ENCODE results near the gene ABCB11.

The ABCB11 gene

DNA sequence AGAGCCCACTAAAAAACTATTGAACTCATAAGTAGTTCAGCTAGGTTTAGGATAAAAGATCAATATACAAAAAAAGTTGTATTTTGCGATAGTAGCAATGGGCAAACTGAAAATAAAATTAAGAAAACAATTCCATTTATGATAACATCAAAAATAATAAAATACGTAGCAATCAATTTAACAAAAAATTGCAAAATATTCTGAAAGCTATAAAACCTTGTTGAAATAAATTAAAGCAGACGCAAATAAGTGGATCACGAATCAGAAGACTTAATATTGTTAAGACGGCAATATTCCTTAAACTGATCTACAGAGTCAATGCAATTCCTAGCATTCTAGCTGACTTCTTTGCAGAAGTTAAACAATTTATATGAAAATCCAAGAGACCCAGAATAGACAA lies 24.5 kb downstream of the ABCB11 start:
- TF ChIP-seq, protein P1, sequence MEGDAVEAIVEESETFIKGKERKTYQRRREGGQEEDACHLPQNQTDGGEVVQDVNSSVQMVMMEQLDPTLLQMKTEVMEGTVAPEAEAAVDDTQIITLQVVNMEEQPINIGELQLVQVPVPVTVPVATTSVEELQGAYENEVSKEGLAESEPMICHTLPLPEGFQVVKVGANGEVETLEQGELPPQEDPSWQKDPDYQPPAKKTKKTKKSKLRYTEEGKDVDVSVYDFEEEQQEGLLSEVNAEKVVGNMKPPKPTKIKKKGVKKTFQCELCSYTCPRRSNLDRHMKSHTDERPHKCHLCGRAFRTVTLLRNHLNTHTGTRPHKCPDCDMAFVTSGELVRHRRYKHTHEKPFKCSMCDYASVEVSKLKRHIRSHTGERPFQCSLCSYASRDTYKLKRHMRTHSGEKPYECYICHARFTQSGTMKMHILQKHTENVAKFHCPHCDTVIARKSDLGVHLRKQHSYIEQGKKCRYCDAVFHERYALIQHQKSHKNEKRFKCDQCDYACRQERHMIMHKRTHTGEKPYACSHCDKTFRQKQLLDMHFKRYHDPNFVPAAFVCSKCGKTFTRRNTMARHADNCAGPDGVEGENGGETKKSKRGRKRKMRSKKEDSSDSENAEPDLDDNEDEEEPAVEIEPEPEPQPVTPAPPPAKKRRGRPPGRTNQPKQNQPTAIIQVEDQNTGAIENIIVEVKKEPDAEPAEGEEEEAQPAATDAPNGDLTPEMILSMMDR (IDR thresholded peaks at IDR 0.05; ENCODE audit: borderline replicate concordance, insufficient read depth, low read depth, low read length): no peak
- no peak overlapping the region for H3K4me3 ChIP-seq (ENCODE audit: low read depth, low read length)

DNA sequence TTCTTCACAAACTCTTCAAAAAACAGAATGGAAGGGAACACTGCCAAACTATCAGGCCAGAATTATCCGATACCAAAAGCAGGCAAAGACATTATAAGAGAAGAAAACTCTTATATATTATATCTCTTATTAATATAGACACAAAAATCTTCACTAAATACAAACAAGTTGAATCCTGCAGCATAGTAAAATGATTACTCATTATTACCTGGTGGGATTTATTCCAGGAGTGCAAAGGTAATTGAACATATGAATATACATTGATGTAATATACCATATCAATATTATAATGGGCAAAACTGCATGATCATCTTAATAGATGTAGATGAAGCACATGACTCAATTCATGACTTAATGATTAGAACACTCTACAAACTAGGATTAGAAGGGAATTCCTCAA lies 25.1 kb downstream of the ABCB11 start:
- H3K4me3 ChIP-seq (ENCODE audit: low read depth, low read length): no peak overlapping the region
- TF ChIP-seq, protein P1 (IDR thresholded peaks at IDR 0.05; ENCODE audit: borderline replicate concordance, insufficient read depth, low read depth, low read length): no peak

DNA sequence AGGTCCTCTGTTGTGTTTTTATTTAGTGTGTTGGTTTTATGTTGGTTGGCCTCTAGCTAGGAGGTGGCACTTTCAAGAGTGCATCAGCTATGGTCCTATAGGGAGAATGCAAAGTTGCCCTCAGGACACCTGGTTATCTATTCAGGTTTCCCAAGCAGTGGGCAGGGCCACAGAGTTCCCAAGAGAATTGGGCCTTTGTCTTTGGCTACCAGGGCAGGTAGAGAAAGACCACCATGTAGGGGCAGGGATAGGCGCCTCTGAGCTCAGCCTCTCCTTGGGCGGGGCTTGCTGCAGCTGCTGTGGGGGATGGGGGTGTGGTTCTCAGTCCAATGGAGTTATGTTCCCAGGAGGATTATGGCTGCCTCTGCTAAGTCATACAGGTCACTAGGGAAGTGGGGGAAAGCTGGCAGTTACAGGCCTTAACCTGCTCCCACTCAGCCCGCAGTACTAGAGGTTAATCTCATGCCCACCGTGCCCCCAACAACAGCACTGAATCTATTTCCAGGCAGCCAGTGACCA lies 26.0 kb downstream of the ABCB11 start:
- no peak overlapping the region for H3K4me3 ChIP-seq (ENCODE audit: low read depth, low read length)
- TF ChIP-seq, protein P1 (IDR thresholded peaks at IDR 0.05; ENCODE audit: borderline replicate concordance, insufficient read depth, low read depth, low read length): no peak

DNA sequence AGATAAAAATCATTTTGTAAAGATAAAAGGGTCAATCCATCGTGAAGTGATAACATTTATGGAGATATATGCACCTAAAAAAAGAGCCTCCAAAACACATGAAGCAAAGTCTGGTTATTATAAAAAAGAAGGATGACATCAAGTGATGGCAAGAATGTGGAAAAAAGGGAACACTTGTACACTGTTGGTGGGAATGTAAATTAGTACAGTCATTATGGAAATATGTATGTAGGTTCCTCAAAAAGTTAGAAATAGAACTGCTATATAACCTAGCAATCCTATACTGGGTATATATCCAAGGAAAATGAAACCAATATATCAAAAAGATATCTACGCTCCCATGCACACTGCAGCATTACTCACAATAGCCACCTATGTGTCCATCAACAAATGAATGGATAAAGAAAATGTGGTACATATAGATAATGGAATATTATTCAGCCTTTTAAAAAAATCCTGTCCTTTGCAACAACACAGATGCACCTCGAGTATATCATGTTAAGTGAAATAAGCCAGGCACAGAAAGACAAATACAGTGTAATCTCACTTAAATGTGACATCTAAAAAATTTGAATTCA lies 28.9 kb downstream of the ABCB11 start:
- H3K4me3 ChIP-seq (ENCODE audit: low read depth, low read length): no peak overlapping the region
- TF ChIP-seq, protein P1 (IDR thresholded peaks at IDR 0.05; ENCODE audit: borderline replicate concordance, insufficient read depth, low read depth, low read length): no peak

DNA sequence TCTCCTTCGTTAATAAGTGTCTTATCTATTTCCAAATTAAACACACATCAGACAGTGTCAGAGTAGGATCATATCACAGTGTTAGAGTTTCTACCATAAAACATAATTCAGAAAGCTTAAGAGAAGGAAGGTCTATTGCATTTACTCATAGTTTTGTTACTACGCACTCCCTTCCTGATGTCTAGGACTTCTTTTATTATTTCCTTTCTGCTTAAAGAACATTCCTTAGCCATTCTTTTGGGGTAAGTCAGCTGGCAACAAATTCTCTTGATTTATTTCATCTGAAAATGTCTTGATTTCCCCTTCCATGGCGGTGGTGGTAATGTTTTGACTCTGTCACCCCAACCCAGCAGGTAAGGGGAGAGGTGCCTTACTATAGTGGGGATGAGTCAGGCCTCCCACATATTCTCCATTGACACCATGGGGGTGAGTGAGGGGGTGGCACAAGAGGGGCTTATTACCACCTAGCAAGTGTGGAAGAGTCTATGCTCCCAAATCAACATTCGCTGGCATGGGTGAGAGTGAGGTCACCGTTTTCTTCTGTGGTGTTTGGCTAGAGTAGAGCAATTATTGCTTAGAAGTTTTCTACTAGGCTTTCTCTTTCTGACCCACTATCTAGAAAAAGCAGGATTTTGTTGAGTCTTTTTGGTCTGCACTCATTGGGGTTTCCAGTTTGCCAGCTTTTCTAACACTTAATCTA lies 29.9 kb downstream of the ABCB11 start:
- no peak overlapping the region for H3K4me3 ChIP-seq (ENCODE audit: low read depth, low read length)
- TF ChIP-seq, protein P1 (IDR thresholded peaks at IDR 0.05; ENCODE audit: borderline replicate concordance, insufficient read depth, low read depth, low read length): no peak

DNA sequence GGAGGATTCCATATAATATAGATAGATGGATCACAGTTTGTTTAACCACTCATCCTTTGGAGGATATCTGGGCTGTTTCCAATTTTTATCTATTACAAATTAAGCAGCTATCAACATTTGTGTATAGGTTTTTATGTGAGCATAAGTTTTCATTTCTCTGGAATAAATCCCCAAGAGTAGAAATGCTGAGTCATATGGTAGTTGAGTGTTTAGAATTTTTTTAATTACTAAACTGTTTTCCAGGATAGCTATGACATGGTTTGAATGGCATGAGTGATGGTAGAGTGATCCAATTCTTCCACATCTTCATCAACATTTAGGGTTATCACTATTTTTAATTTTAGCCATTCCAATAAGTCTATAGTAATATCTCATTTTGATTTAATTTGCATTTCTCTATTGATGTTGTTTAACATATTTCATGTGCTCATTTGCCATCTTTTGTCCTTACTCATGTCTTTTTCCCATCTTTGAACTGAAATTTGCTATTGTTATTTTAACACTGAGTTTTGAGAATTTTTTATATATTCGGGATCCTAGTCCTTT lies 31.4 kb downstream of the ABCB11 start:
- TF ChIP-seq, protein P1 (IDR thresholded peaks at IDR 0.05; ENCODE audit: borderline replicate concordance, insufficient read depth, low read depth, low read length): no peak
- no peak overlapping the region for H3K4me3 ChIP-seq (ENCODE audit: low read depth, low read length)

Measured in GM12875 (cell line).